HCT116 (cell line): ENCODE measurements around the gene HHATL. TPM values are rescaled to one million over a fixed set of nuclear protein-coding genes. Genes with fewer than 3 reads are reported as not detected.

Experiments used
- ATAC-seq: fragments of 200-7000 bp; cut with Tn5 transposase; 2 replicates; pipeline ENCODE4 v1.9.1; 2020; ENCODE audit warnings: mild to moderate bottlenecking, moderate library complexity
- BruUV-seq: library from RNA; stranded (reverse); fragments of 400-500 nt; replicated peaks from 2 replicates; lab custom pipeline; 2021; lab: Mats Ljungman, UMichigan
- CTCF ChIA-PET: fragments of 300-600 bp; sonication (Branson Sonifier 250); formaldehyde crosslinking; loops from one replicate; lab custom pipeline; 2021; ENCODE audit warnings: antibody characterized with exemption; lab: Charles Lee
- POLR2A ChIA-PET: fragments of 300-600, 350-600 bp; sonication (Branson Sonifier 250); formaldehyde crosslinking; loops from one replicate; lab custom pipeline; 2021; ENCODE audit warnings: antibody characterized with exemption; lab: Charles Lee
- RAD21 ChIA-PET, 2 experiments: fragments of 300-600 bp; sonication (Branson Sonifier 250); formaldehyde crosslinking; loops; one replicate each; lab custom pipeline; 2023; ENCODE audit warnings: low total read pairs in 2 of 2; ENCODE audit not compliant: uncharacterized antibody in 2 of 2, unreplicated experiment in 2 of 2, low non-redundant PET in 1 of 2; lab: Charles Lee
- DNase-seq: peaks from one replicate; pipeline ENCODE4 v3.0.0-alpha.2; 2010; ENCODE audit warnings: low read depth, low spot score
- H2AFZ ChIP-seq: fragments of 200-600 bp; shearing (Covaris generic), sonication (generic); 2 replicates; pipeline ENCODE4 v1.6.1; 2017; ENCODE audit warnings: low read depth, mixed run types, mixed read lengths, antibody characterized with exemption, low read length; ENCODE audit not compliant: poor library complexity, severe bottlenecking
- H3K27ac ChIP-seq: 2 replicates; pipeline ENCODE4 v1.5.1; 2012; ENCODE audit warnings: low read depth, low read length
- H3K27me3 ChIP-seq: fragments of 200-600 bp; sonication (generic); 2 replicates; pipeline ENCODE4 v1.6.1; 2016; ENCODE audit warnings: mixed run types, low read length, mixed read lengths; ENCODE audit not compliant: insufficient read depth
- H3K36me3 ChIP-seq, 2 experiments: fragments of 200-500 bp in 1 of 2; fragments of 200-600 bp in 1 of 2; sonication (Bioruptor generic) in 1 of 2; sonication (generic) in 1 of 2; 2 replicates each; pipeline versions ENCODE4 v1.5.1 to v1.6.1; 2014 to 2016; ENCODE audit warnings: low read length in 2 of 2, inconsistent platforms in 1 of 2, mixed read lengths in 1 of 2, mixed run types in 1 of 2; ENCODE audit not compliant: insufficient read depth in 2 of 2, control insufficient read depth in 1 of 2
- H3K4me1 ChIP-seq, 2 experiments: fragments of 200-600 bp in 1 of 2; sonication (generic) in 1 of 2; 2 replicates each; pipeline versions ENCODE4 v1.5.1 to v1.6.1; 2012 to 2017; ENCODE audit warnings: low read length in 2 of 2, inconsistent platforms in 1 of 2, mild to moderate bottlenecking in 1 of 2, mixed read lengths in 1 of 2, mixed run types in 1 of 2, moderate library complexity in 1 of 2; ENCODE audit not compliant: insufficient read depth in 2 of 2, control insufficient read depth in 1 of 2
- H3K4me2 ChIP-seq: fragments of 200-600 bp; sonication (generic); 2 replicates; pipeline ENCODE4 v1.6.1; 2017; ENCODE audit warnings: mixed run types, low read length, mixed read lengths
- H3K4me3 ChIP-seq, 2 experiments: fragments of 200-600 bp in 1 of 2; sonication (generic) in 1 of 2; replicated peaks in 1 of 2; 2 replicates each; pipeline ENCODE4 v1.5.1; 2011 to 2016; ENCODE audit warnings: low read length in 2 of 2, control low read depth in 1 of 2, low read depth in 1 of 2, mild to moderate bottlenecking in 1 of 2, mixed read lengths in 1 of 2, mixed run types in 1 of 2
- H3K79me2 ChIP-seq: fragments of 200-600 bp; sonication (generic); 2 replicates; pipeline ENCODE4 v1.6.1; 2017; ENCODE audit warnings: mild to moderate bottlenecking, mixed run types, low read length, moderate library complexity, mixed read lengths; ENCODE audit not compliant: insufficient read depth
- H3K9ac ChIP-seq: fragments of 200-600 bp; sonication (generic); 2 replicates; pipeline ENCODE4 v1.6.1; 2016; ENCODE audit warnings: low read length, mixed read lengths
- H3K9me2 ChIP-seq: fragments of 200-600 bp; sonication (generic), shearing (Covaris generic); 2 replicates; pipeline ENCODE4 v1.6.1; 2017; ENCODE audit warnings: mixed run types, mild to moderate bottlenecking, moderate library complexity; ENCODE audit not compliant: insufficient read depth
- H3K9me3 ChIP-seq, 2 experiments: fragments of 200-500 bp in 1 of 2; fragments of 200-600 bp in 1 of 2; sonication (Bioruptor generic) in 1 of 2; sonication (generic) in 1 of 2; 2 replicates each; pipeline ENCODE4 v1.6.1; 2014 to 2017; ENCODE audit warnings: low read length in 2 of 2, mixed read lengths in 2 of 2, inconsistent platforms in 1 of 2, low read depth in 1 of 2, mild to moderate bottlenecking in 1 of 2, mixed run types in 1 of 2, moderate library complexity in 1 of 2; ENCODE audit not compliant: control insufficient read depth in 1 of 2, insufficient read depth in 1 of 2
- H4K20me1 ChIP-seq: fragments of 200-600 bp; sonication (generic), shearing (Covaris generic); 2 replicates; pipeline ENCODE4 v1.6.1; 2017; ENCODE audit warnings: mixed run types, mild to moderate bottlenecking, moderate library complexity; ENCODE audit not compliant: insufficient read depth
- CBX3 ChIP-seq: IDR thresholded peaks from 2 replicates; pipeline ENCODE4 v1.6.1; 2012; ENCODE audit warnings: low read depth
- CTCF ChIP-seq, 3 experiments: fragments of 200-600 bp in 1 of 3; sonication (generic) in 1 of 3; IDR thresholded peaks in 2 of 3; conservative IDR thresholded peaks in 1 of 3; 2 replicates each; pipeline ENCODE4 v1.5.1; 2012 to 2017; ENCODE audit warnings: low read depth in 2 of 3, low read length in 2 of 3, antibody characterized with exemption in 1 of 3, borderline replicate concordance in 1 of 3, control low read depth in 1 of 3, mild to moderate bottlenecking in 1 of 3, mixed read lengths in 1 of 3, mixed run types in 1 of 3, moderate library complexity in 1 of 3; ENCODE audit not compliant: insufficient read depth in 1 of 3
- EGR1 ChIP-seq: IDR thresholded peaks from 2 replicates; pipeline ENCODE4 v1.6.1; 2012; ENCODE audit warnings: low read depth
- EZH2 ChIP-seq: fragments of 200-600 bp; sonication (generic); IDR thresholded peaks from 2 replicates; pipeline ENCODE4 v1.6.1; 2017; ENCODE audit warnings: antibody characterized with exemption, mixed run types
- EZH2phosphoT487 ChIP-seq: fragments of 200-600 bp; IDR thresholded peaks from 2 replicates; pipeline ENCODE4 v1.6.1; 2018; ENCODE audit warnings: antibody characterized with exemption, borderline replicate concordance
- FOSL1 ChIP-seq: IDR thresholded peaks from 2 replicates; pipeline ENCODE4 v1.6.1; 2012; ENCODE audit warnings: low read depth
- JUND ChIP-seq: IDR thresholded peaks from 2 replicates; pipeline ENCODE4 v1.6.1; 2012
- MAX ChIP-seq: IDR thresholded peaks from 2 replicates; pipeline ENCODE4 v1.6.1; 2012
- POLR2A ChIP-seq: IDR thresholded peaks from 2 replicates; pipeline ENCODE4 v1.7.0; 2011; ENCODE audit warnings: borderline replicate concordance; ENCODE audit not compliant: insufficient read depth, insufficient read length; ENCODE audit errors: extremely low read depth
- REST ChIP-seq: IDR thresholded peaks from 2 replicates; pipeline ENCODE4 v1.6.1; 2012; ENCODE audit warnings: low read depth
- SIN3A ChIP-seq: IDR thresholded peaks from 2 replicates; pipeline ENCODE4 v1.6.1; 2012; ENCODE audit warnings: low read depth
- SP1 ChIP-seq: IDR thresholded peaks from 2 replicates; pipeline ENCODE4 v1.6.1; 2012; ENCODE audit warnings: low read depth
- SRF ChIP-seq: IDR thresholded peaks from 2 replicates; pipeline ENCODE4 v1.6.1; 2012; ENCODE audit warnings: low read depth
- ZFX ChIP-seq: fragments of 450-650 bp; IDR thresholded peaks from 2 replicates; pipeline ENCODE4 v1.6.1; 2017
- ZNF274 ChIP-seq: fragments of 200-500 bp; sonication (Bioruptor generic); IDR thresholded peaks from 2 replicates; pipeline ENCODE4 v1.6.1; 2014; ENCODE audit warnings: mild to moderate bottlenecking, low read depth, low read length, inconsistent platforms
- intact Hi-C: fragments of 100-400 bp; cut with micrococcal nuclease; formaldehyde crosslinking; loops from 2 replicates; pipeline ENCODE4 v1.10.0; 2022
- total RNA-seq: library from RNA; stranded (reverse); gene quantifications from one replicate; pipeline ENCODE4 v1.2.1, GENCODE V29; 2021; ENCODE audit not compliant: unreplicated experiment

Gene HHATL
- total RNA-seq, 1 experiment from 2014 or later = 0.52 TPM

- Histone ChIP-seq H3K27me3 (peaks cover 5% of the 10 kb centered on the region; the same call in 1 of the 2 replicates), H4K20me1 (no peaks in the 10 kb centered on the region), H3K27ac (no peak overlapping the region), H3K9me2 (no peaks in the 10 kb centered on the region), H3K36me3 (no peaks in the 10 kb centered on the region), H2AFZ (no peak overlapping the region), H3K9me3 (no peaks in the 10 kb centered on the region), H3K4me2 (no peak overlapping the region), H3K4me3 (no peak overlapping the region), H3K4me1 (peaks cover 0 to 3% of the 10 kb centered on the region in 2 experiments; a peak in 1 of 4 replicates), H3K79me2 (no peaks in the 10 kb centered on the region), H3K9ac (no peak overlapping the region)
- intact Hi-C loops = no loop called here
- CTCF ChIA-PET = no interaction called here
- DNase-seq (no peak), ATAC-seq (no peak)
- POLR2A ChIA-PET = no interaction called here
- RAD21 ChIA-PET = no interaction called here
- TF ChIP-seq EZH2 (no peak), EGR1 (no peak), FOSL1 (no peak), SIN3A (no peak), MAX (no peak)
- BruUV-seq = no TSS peak
These were observed 6.0 kb downstream of the HHATL start for GRCh38 chr3:42696356-42697288.

- no TSS peak for BruUV-seq
- Histone ChIP-seq H3K27me3 (peaks cover 6% of the 10 kb centered on the region; the same call in 1 of the 2 replicates), H3K4me2 (no peak overlapping the region), H3K9me2 (no peaks in the 10 kb centered on the region), H2AFZ (no peak overlapping the region), H3K9me3 (no peaks in the 10 kb centered on the region), H3K4me3 (no peak overlapping the region), H3K27ac (no peak overlapping the region), H3K4me1 (peaks cover 0 to 3% of the 10 kb centered on the region in 2 experiments; a peak in 1 of 4 replicates), H3K36me3 (no peaks in the 10 kb centered on the region), H4K20me1 (no peaks in the 10 kb centered on the region), H3K9ac (no peak overlapping the region), H3K79me2 (no peaks in the 10 kb centered on the region)
- ChIA-PET POLR2A (no interaction called here), RAD21 (no interaction called here), CTCF (no interaction called here)
- intact Hi-C loops = no loop called here
- DNase-seq = no peak
- ATAC-seq = no peak
- TF ChIP-seq SRF = no peak
- no peak for TF ChIP-seq JUND
- TF ChIP-seq SP1 = no peak
- no peak for TF ChIP-seq ZFX
- TF ChIP-seq EZH2phosphoT487 = no peak
- TF ChIP-seq ZNF274 = no peak
- no peak for TF ChIP-seq CBX3
- TF ChIP-seq SIN3A = no peak
- TF ChIP-seq CTCF (IDR thresholded peaks at IDR 0.05 in 2 of 3, conservative IDR thresholded peaks at IDR 0.05 in 1 of 3; ENCODE audit: borderline replicate concordance in 1 of 3, insufficient read depth in 1 of 3, low read depth in 2 of 3, low read length in 2 of 3) = no peak
- no peak for TF ChIP-seq POLR2A
- no peak for TF ChIP-seq REST
- TF ChIP-seq EGR1 = no peak
- no peak for TF ChIP-seq FOSL1
These were observed 8.2 kb downstream of the HHATL start for GRCh38 chr3:42694366-42694765.
